ENCODE results near the gene ETV6.
"Not testable (repeated sequence)": the region's sequence is repeated elsewhere in the genome, so short reads cannot be mapped to it uniquely, and the experiment has no call there.

ETV6 gene

GRCh38 chr12:11649413-11650285 lies at the start of gene ETV6:
ETV6 (plus strand) TSS chr12:11649674; CDS start chr12:11650128, 454 bp downstream.
- peak; percentile 54 to 58 (median 57) for DNase-seq (ENCODE audit: low read depth in 2 of 3, low spot score in 2 of 3)

GRCh38 chr12:11600199-11600598 lies 49.3 kb upstream of the ETV6 start:
- DNase-seq (ENCODE audit: low read depth in 2 of 3, low spot score in 2 of 3) = no peak

- DNase-seq (ENCODE audit: low read depth in 2 of 3, low spot score in 2 of 3) = no peak
Observed at GRCh38 chr12:11601647-11602046, 47.8 kb upstream of the ETV6 start.

GRCh38 chr12:11607313-11608081 lies 42.0 kb upstream of the ETV6 start:
- DNase-seq (ENCODE audit: low read depth in 2 of 3, low spot score in 2 of 3) = no peak

- DNase-seq (ENCODE audit: low read depth in 2 of 3, low spot score in 2 of 3) = no peak
Observed at GRCh38 chr12:11609045-11609444, 40.4 kb upstream of the ETV6 start.

GRCh38 chr12:11615481-11615880 lies 34.0 kb upstream of the ETV6 start:
- DNase-seq (ENCODE audit: low read depth in 2 of 3, low spot score in 2 of 3) = no peak

- DNase-seq (ENCODE audit: low read depth in 2 of 3, low spot score in 2 of 3) = no peak
Observed at GRCh38 chr12:11618046-11618445, 31.4 kb upstream of the ETV6 start.

GRCh38 chr12:11621797-11622423 lies 27.6 kb upstream of the ETV6 start:
- DNase-seq (ENCODE audit: low read depth in 2 of 3, low spot score in 2 of 3) = no peak

- DNase-seq (ENCODE audit: low read depth in 2 of 3, low spot score in 2 of 3) = no peak
Observed at GRCh38 chr12:11622876-11623281, 26.6 kb upstream of the ETV6 start.

- no peak for DNase-seq (ENCODE audit: low read depth in 2 of 3, low spot score in 2 of 3)
Observed at GRCh38 chr12:11623382-11623781, 26.1 kb upstream of the ETV6 start.

- no peak for DNase-seq (ENCODE audit: low read depth in 2 of 3, low spot score in 2 of 3)
Observed at GRCh38 chr12:11624116-11624515, 25.4 kb upstream of the ETV6 start.

- DNase-seq (ENCODE audit: low read depth in 2 of 3, low spot score in 2 of 3) = not testable (repeated sequence)
Observed at GRCh38 chr12:11627709-11628108, 21.8 kb upstream of the ETV6 start.

GRCh38 chr12:11628353-11628752 lies 21.1 kb upstream of the ETV6 start:
- no peak for DNase-seq (ENCODE audit: low read depth in 2 of 3, low spot score in 2 of 3)

GRCh38 chr12:11630046-11630706 lies 19.3 kb upstream of the ETV6 start:
- DNase-seq (ENCODE audit: low read depth in 2 of 3, low spot score in 2 of 3) = no peak

- DNase-seq (ENCODE audit: low read depth in 2 of 3, low spot score in 2 of 3) = no peak
Observed at GRCh38 chr12:11631288-11631687, 18.2 kb upstream of the ETV6 start.

GRCh38 chr12:11631881-11632280 lies 17.6 kb upstream of the ETV6 start:
- DNase-seq (ENCODE audit: low read depth in 2 of 3, low spot score in 2 of 3) = not testable (repeated sequence)

- no peak for DNase-seq (ENCODE audit: low read depth in 2 of 3, low spot score in 2 of 3)
Observed at GRCh38 chr12:11633968-11634367, 15.5 kb upstream of the ETV6 start.

- no peak for DNase-seq (ENCODE audit: low read depth in 2 of 3, low spot score in 2 of 3)
Observed at GRCh38 chr12:11635341-11635740, 14.1 kb upstream of the ETV6 start.

- DNase-seq (ENCODE audit: low read depth in 2 of 3, low spot score in 2 of 3) = no peak
Observed at GRCh38 chr12:11638315-11638916, 11.1 kb upstream of the ETV6 start.

- DNase-seq (ENCODE audit: low read depth in 2 of 3, low spot score in 2 of 3) = no peak
Observed at GRCh38 chr12:11639454-11639853, 10.0 kb upstream of the ETV6 start.

GRCh38 chr12:11641522-11641921 lies 8.0 kb upstream of the ETV6 start:
- DNase-seq (ENCODE audit: low read depth in 2 of 3, low spot score in 2 of 3) = no peak
